Heart right ventricle (tissue), 16 donors: ENCODE data around the gene MAML2. TPM values are rescaled to one million over a fixed set of nuclear protein-coding genes. Genes with fewer than 3 reads are reported as not detected.

ENCODE experiments used
- ATAC-seq, 8 donors: fragments of 200-7000 bp; cut with Tn5 transposase; one replicate each; pipeline ENCODE4 v1.9.1; 2020; ENCODE audit warnings: mild to moderate bottlenecking in 8 of 8, moderate library complexity in 8 of 8, moderate number of reproducible peaks in 1 of 8
- DNase-seq, 2 donors: peaks; one replicate each; pipeline ENCODE4 v3.0.0-alpha.2; 2020
- H3K27ac ChIP-seq, 10 donors: fragments of 200-600 bp; sonication (generic) in 2 of 10; one replicate each; pipeline versions ENCODE4 v1.5.0 to v1.8.0; 2020 to 2022; ENCODE audit warnings: mild to moderate bottlenecking in 3 of 10
- H3K27me3 ChIP-seq, 7 donors: fragments of 200-600 bp; one replicate each; pipeline ENCODE4 v1.8.0; 2021 to 2022; ENCODE audit warnings: mild to moderate bottlenecking in 2 of 7
- H3K36me3 ChIP-seq, 9 donors: fragments of 200-600 bp; sonication (generic) in 1 of 9; one replicate each; pipeline versions ENCODE4 v1.5.0 to v1.8.0; 2020 to 2022; ENCODE audit warnings: mild to moderate bottlenecking in 2 of 9
- H3K4me1 ChIP-seq, 9 donors: fragments of 200-600 bp; sonication (generic) in 1 of 9; one replicate each; pipeline versions ENCODE4 v1.5.0 to v1.8.0; 2020 to 2022; ENCODE audit warnings: mild to moderate bottlenecking in 4 of 9
- H3K4me3 ChIP-seq, 10 donors: fragments of 200-600 bp; sonication (generic) in 2 of 10; one replicate each; pipeline versions ENCODE4 v1.5.0 to v1.8.0; 2020 to 2022; ENCODE audit warnings: mild to moderate bottlenecking in 7 of 10, moderate library complexity in 2 of 10
- H3K9me3 ChIP-seq, 11 donors: fragments of 200-600 bp in 10 of 11; sonication (generic) in 2 of 11; one replicate each; pipeline versions ENCODE4 v1.5.0 to v1.8.0; 2013 to 2022; ENCODE audit warnings: mild to moderate bottlenecking in 2 of 11, control low read depth in 1 of 11, moderate library complexity in 1 of 11
- CTCF ChIP-seq, 9 donors: fragments of 200-600 bp; sonication (generic) in 2 of 9; IDR thresholded peaks; one replicate each; pipeline versions ENCODE4 v1.5.0 to v1.8.0; 2021 to 2022; ENCODE audit warnings: antibody characterized with exemption in 9 of 9, mild to moderate bottlenecking in 5 of 9, moderate library complexity in 1 of 9
- WGBS, 2 donors: extraction: QIAGEN DNeasy Blood & Tissue Kit; methylation state at CpG; one replicate each; pipeline ENCODE4 v1.1.7; 2013; ENCODE audit warnings: inconsistent platforms in 1 of 2; 5-methylcytosine and 5-hydroxymethylcytosine counted together
- intact Hi-C, 10 donors: fragments of 100-400 bp; cut with DNase I; formaldehyde crosslinking; loops; one replicate each; pipeline versions ENCODE4 v1.11.1 to v1.14.2; 2022
- polyA plus RNA-seq, 2 donors: library from polyadenylated mRNA; stranded (reverse); fragments of 200-250 nt; gene quantifications; one replicate each; pipeline ENCODE4 v1.2.3, GENCODE V29; 2013
- total RNA-seq, 10 donors: library from RNA; stranded (reverse); fragmentation: NEBNext Ultra II Directional in 3 of 10; extraction: Animal tissue kit (Norgen Biotek cat#: 25700) in 3 of 10; gene quantifications; one replicate each; pipeline versions ENCODE4 v1.2.1 to v1.2.4, GENCODE V29; 2021 to 2023
- donor health status: Arrhythmogenic right ventricular cardiomyopathy.
- donor health status: ischemic (EF 13 %, LVEDD 7.1; RV severe dilation, severe dysfunction).
- donor health status: healthy with polysubstance abuse.
- donor health status: DM: no; HTN: yes; CAD: no.
- donor health status: DM: no; HTN: no; CAD: no.
- donor health status: ischemic (EF 25% LVEDD 6.9; RV normal size, moderate dysfunction).
- donor health status: ischemic (EF 25% LVEDD 5.7; RV mildly dilated, moderate dysfunction).
- donor health status: healthy.
- donor health status: DM: yes; HTN: yes; CAD: no.
- donor health status: Ischemic cardiomyopathy.
- donor health status: ischemic (EF 35%, LVEDD 5.7; RV mildly dilated, moderate dysfunction).
- donor health status: nonischemic (EF 11% LVEDD 7.7; RV severe dilation, severe dysfunction).
- donor health status: DM: yes; HTN: yes; CAD: no.
- donor health status: PGD.
- donor health status: ischemic (EF 29% LVEDD 5.4; RV normal size, mild dysfunction).
- donor health status: nonischemic (EF 23%, LVEDD 6.1; RV moderate dilation, normal function).

Gene MAML2
- total and polyA plus RNA-seq, 12 donors: 1.3 to 6.1 (median 4.1) TPM

GRCh38 chr11:96223083-96223482 lies 119.9 kb downstream of the MAML2 start:
- peaks cover 0 to 66% (median 46%) of the 10 kb centered on the region in 9 donors for H3K4me1 ChIP-seq
- intact Hi-C loops: loop anchor here in 1 of 10 donors (10.0 kb wide), 1 partner anchor 168 kb away; no protein-coding TSS in a partner anchor
- no peaks in the 10 kb centered on the region for H3K9me3 ChIP-seq
- no peak overlapping the region for H3K4me3 ChIP-seq
- ATAC-seq: no peak
- DNase-seq: no peak
- H3K27me3 ChIP-seq: no peaks in the 10 kb centered on the region
- no peaks in the 10 kb centered on the region for H3K36me3 ChIP-seq
- WGBS, 2 donors: 97 to 100% methylated on average over 1 of the region's 1 CpG
- no peak for TF ChIP-seq CTCF (IDR thresholded peaks at IDR 0.05)
- no peak overlapping the region for H3K27ac ChIP-seq

GRCh38 chr11:96222102-96222501 lies 120.9 kb downstream of the MAML2 start:
- H3K9me3 ChIP-seq: no peaks in the 10 kb centered on the region
- H3K4me3 ChIP-seq: no peak overlapping the region
- DNase-seq (no peak), ATAC-seq (no peak)
- H3K36me3 ChIP-seq: no peaks in the 10 kb centered on the region
- WGBS, 2 donors: 81 to 83% methylated on average over 6 of the region's 6 CpGs
- intact Hi-C loops: loop anchor here in 1 of 10 donors (10.0 kb wide), 1 partner anchor 167 kb away; no protein-coding TSS in a partner anchor
- TF ChIP-seq CTCF (IDR thresholded peaks at IDR 0.05): no peak
- peaks cover 3 to 66% (median 42%) of the 10 kb centered on the region in 9 donors for H3K4me1 ChIP-seq
- peak overlapping the region in 1 of 10 donors; percentile 85 for H3K27ac ChIP-seq
- H3K27me3 ChIP-seq: no peaks in the 10 kb centered on the region

GRCh38 chr11:96221244-96222070 lies 121.5 kb downstream of the MAML2 start:
- no peak overlapping the region for H3K4me3 ChIP-seq
- intact Hi-C loops: loop anchor here in 1 of 10 donors (10.0 kb wide), 1 partner anchor 167 kb away; no protein-coding TSS in a partner anchor
- ATAC-seq (no peak), DNase-seq (no peak)
- peaks cover 3 to 68% (median 48%) of the 10 kb centered on the region in 9 donors for H3K4me1 ChIP-seq
- TF ChIP-seq CTCF (IDR thresholded peaks at IDR 0.05): no peak
- H3K36me3 ChIP-seq: no peaks in the 10 kb centered on the region
- H3K27me3 ChIP-seq: no peaks in the 10 kb centered on the region
- H3K27ac ChIP-seq: peak overlapping the region in 5 of 10 donors; percentile 12 to 85 (median 34)
- H3K9me3 ChIP-seq: no peaks in the 10 kb centered on the region
- 47 to 53% methylated on average over 4 of the region's 4 CpGs for WGBS, 2 donors

GRCh38 chr11:96219981-96220623 lies 122.9 kb downstream of the MAML2 start:
- Histone ChIP-seq H3K4me1 (peaks cover 6 to 71% (median 62%) of the 10 kb centered on the region in 9 donors), H3K4me3 (no peak overlapping the region), H3K27me3 (no peaks in the 10 kb centered on the region), H3K27ac (peak overlapping the region in 8 of 10 donors; percentile 7 to 85 (median 16)), H3K9me3 (no peaks in the 10 kb centered on the region), H3K36me3 (no peaks in the 10 kb centered on the region)
- WGBS, 2 donors: 33 to 42% methylated on average over 3 of the region's 3 CpGs
- ATAC-seq (peak; percentile 41 to 79 (median 66)), DNase-seq (peak in 1 of 2 donors; percentile 43)
- intact Hi-C loops: loop anchor here in 2 of 10 donors (5.0 to 10.0 kb wide), 4 partner anchors 37 to 165 kb away; partner anchors contain the start of gene MAML2 (in 2 of the 2)
- TF ChIP-seq CTCF (IDR thresholded peaks at IDR 0.05): no peak
